KOPT-K1 (cell line): ENCODE measurements around the gene N4BP2L1.
"Not testable (repeated sequence)": the region's sequence is repeated elsewhere in the genome, so short reads cannot be mapped to it uniquely, and the experiment has no call there.

Source experiments
- H3K27ac ChIP-seq: fragments of 200-600 bp; sonication (generic); 2 replicates; pipeline ENCODE4 v1.5.1; 2016; ENCODE audit warnings: antibody characterized with exemption, mild to moderate bottlenecking, low read depth, low read length; ENCODE audit not compliant: poor library complexity, severe bottlenecking
- H3K36me3 ChIP-seq: fragments of 200-600 bp; sonication (generic); 2 replicates; pipeline ENCODE4 v1.5.1; 2017; ENCODE audit warnings: antibody characterized with exemption, mild to moderate bottlenecking, low read length, moderate library complexity; ENCODE audit not compliant: insufficient read depth
- H3K9me3 ChIP-seq: fragments of 200-600 bp; sonication (generic); 2 replicates; pipeline ENCODE4 v1.5.1; 2017; ENCODE audit warnings: antibody characterized with exemption, low read length, mild to moderate bottlenecking; ENCODE audit not compliant: insufficient read depth, poor library complexity, severe bottlenecking

The N4BP2L1 gene

DNA sequence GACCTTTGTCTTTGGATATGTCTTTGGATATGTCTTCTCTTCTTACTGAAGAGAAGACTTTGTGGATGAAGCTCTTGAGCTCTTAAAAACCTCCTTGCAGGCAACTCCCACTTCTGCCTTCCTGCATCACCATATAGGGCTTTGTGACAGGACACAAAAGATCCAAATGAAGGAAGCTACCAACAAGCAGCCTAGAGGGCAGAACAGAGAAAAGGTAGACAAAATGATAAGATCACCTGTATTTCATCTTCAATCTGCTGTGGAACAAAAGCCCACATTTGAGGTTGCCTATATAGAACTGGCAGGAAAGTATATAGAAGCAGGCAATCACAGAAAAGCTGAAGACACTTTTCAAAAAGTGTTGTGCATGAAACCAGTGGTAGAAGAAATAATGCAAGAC, 42.5 kb downstream of the N4BP2L1 start:
- peaks cover 85% of the 10 kb centered on the region for H3K36me3 ChIP-seq
- H3K27ac ChIP-seq: no peak overlapping the region
- H3K9me3 ChIP-seq: no peaks in the 10 kb centered on the region

GRCh38 chr13:32384702-32385101, 43.2 kb downstream of the N4BP2L1 start:
- no peak overlapping the region for H3K27ac ChIP-seq
- no peaks in the 10 kb centered on the region for H3K9me3 ChIP-seq
- H3K36me3 ChIP-seq: peaks cover 90% of the 10 kb centered on the region

DNA sequence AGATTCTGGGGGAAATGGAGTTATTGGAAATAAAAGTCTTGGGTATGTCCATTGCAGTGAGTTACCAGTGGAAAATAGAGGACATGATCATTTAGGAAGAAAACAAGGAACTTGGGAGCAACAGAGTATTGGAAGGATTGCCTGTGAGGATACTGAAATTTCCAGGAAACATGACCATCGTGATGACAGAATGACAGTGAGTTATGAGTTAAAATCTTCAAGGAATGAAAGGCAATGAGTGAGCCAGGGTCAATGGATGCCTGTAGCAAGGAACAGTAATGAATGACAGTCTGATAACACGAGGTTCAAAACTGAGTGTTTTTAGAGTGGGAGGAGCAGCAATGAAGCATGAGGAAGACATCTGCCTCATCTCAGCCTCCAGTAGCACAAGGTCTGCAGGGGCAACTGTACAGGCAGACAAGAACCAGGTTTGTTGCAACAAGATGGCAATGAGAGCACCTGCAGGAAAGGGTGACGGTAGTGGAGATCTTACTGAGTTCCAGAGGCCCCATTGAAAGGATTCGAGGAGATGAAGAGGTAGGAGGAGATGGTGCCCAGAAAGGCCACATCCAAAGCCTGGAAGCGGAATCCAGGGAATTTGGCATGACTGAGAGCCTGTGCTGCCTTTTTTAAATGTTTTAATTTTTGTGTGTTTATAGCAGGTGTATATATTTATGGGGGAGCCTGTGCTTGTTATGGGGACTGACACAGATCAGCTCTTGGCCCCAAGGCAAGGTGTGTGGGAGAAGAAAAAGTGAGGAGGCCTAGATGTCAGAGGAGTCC, 43.9 kb downstream of the N4BP2L1 start:
- Histone ChIP-seq H3K27ac (no peak overlapping the region), H3K9me3 (no peaks in the 10 kb centered on the region), H3K36me3 (peaks cover 91% of the 10 kb centered on the region)

DNA sequence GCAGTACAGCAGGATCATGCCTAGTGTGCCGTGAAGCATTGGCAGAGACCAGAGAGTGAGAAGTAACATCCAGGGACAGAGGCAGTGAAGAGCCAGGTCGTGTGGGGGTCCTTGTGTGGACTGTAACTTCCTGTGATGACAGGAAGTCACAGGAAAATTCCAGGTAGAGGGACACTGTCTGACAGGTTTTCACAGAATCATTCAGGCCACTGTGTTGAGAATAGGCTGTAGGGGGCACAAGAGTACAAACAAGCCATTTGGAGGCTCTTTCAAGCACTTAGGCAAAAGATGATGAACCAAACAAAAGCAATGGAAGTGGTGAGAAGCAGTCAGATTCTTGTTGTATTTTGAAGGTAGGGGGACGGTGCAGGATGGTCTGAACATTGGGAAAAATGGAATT, 46.4 kb downstream of the N4BP2L1 start:
- Histone ChIP-seq H3K36me3 (peaks cover 98% of the 10 kb centered on the region), H3K9me3 (no peaks in the 10 kb centered on the region), H3K27ac (no peak overlapping the region)

- H3K9me3 ChIP-seq: peaks cover 14% of the 10 kb centered on the region
- H3K36me3 ChIP-seq: peaks cover 98% of the 10 kb centered on the region
- no peak overlapping the region for H3K27ac ChIP-seq
Measured at GRCh38 chr13:32378012-32378411, 49.9 kb downstream of the N4BP2L1 start.

DNA sequence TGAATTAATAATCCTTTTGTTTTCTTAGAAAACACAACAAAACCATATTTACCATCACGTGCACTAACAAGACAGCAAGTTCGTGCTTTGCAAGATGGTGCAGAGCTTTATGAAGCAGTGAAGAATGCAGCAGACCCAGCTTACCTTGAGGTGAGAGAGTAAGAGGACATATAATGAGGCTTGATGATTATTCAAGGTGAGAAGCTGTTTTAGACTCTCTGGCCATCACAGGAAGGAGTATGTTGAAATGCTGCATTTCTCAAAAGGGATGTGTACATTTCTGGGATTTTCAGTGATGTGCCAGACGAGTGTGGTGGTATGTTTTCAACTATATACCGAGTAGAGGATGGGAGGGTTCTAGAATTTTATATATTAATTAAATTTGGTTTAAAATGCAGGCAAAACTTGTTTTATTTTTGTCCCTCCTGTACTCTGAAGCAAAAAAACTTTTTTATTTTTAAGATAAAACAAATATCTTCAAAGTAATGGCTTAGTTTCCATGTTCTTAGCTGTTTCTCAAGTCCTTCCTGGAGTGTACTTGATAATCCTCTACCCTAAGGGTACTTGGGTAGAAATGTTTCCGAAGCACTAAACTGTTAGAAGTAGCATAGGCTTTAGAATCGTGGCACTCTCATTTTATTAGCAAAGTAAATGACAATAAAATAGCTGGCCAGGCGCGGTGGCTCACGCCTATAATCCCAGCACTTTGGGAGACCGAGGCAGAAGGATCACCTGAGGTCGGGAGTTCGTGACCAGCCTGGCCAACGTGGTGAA, 51.1 kb downstream of the N4BP2L1 start:
- H3K27ac ChIP-seq: no peak overlapping the region
- peaks cover 98% of the 10 kb centered on the region for H3K36me3 ChIP-seq
- peaks cover 20% of the 10 kb centered on the region for H3K9me3 ChIP-seq

DNA sequence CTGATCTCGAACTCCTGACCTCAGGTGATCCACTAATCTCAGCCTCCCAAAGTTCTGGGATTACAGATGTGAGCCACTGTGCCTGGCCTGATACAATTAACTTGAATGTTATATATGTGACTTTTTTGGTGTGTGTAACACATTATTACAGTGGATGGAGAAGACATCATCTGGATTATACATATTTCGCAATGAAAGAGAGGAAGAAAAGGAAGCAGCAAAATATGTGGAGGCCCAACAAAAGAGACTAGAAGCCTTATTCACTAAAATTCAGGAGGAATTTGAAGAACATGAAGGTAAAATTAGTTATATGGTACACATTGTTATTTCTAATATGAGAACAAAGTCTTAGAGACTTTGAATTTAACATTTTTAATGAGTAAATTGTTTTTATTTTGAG, 57.1 kb downstream of the N4BP2L1 start:
- Histone ChIP-seq H3K27ac (no peak overlapping the region), H3K36me3 (peaks cover 98% of the 10 kb centered on the region), H3K9me3 (peaks cover 20% of the 10 kb centered on the region)

DNA sequence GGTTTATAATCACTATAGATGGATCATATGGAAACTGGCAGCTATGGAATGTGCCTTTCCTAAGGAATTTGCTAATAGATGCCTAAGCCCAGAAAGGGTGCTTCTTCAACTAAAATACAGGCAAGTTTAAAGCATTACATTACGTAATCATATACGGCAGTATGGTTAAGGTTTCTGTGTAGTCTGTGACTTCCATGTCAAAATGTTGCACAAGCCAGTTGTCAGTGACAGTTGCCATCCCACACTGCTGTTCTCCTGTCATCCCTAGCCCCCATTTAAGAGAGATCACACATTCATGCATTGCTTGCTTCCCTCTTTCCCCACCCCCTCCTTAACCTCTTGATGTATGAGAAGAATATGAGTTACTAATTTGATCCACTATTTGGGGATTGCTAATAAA, 65.4 kb downstream of the N4BP2L1 start:
- Histone ChIP-seq H3K27ac (no peak overlapping the region), H3K36me3 (peaks cover 97% of the 10 kb centered on the region), H3K9me3 (no peaks in the 10 kb centered on the region)

DNA sequence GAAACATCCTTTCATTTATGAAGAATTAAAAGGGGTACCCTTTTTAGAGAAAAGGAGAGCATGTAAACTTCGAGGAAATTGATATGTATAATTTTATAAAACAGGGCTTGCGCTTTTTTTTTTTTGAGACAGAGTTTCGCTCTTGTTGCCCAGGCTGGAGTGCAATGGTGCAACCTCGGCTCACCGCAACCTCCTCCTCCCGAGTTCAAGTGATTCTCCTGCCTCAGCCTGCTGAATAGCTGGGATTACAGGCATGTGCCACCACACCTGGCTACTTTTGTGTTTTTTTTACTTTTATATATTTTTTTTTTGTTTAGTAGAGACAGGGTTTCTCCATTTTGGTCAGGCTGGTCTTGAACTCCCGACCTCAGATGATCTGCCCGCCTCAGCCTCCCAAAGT, 72.0 kb downstream of the N4BP2L1 start:
- H3K36me3 ChIP-seq: peaks cover 95% of the 10 kb centered on the region
- not testable (repeated sequence) for H3K27ac ChIP-seq, H3K9me3 ChIP-seq

DNA sequence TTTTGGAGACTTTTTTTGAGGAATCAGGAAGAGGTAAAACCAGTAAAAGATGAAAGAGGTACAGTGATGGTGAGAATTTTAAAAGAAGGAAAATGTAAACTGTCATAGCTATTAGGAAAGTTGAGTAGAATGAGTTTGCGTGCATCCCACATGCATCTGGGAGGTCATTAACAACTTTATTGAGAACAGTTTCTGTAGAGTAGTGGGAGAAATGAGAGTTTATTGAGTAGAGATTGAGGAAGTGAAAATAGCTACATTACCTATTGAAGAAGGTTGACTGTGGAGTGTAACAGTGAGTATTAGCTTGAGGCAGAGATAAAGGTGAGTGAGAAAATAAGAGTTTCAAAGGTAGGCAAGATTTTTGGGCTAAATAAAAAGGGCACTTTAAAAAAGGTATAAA, 73.9 kb downstream of the N4BP2L1 start:
- Histone ChIP-seq H3K36me3 (peaks cover 95% of the 10 kb centered on the region), H3K27ac (no peak overlapping the region), H3K9me3 (no peaks in the 10 kb centered on the region)

- H3K36me3 ChIP-seq: peaks cover 95% of the 10 kb centered on the region
- not testable (repeated sequence) for H3K27ac ChIP-seq, H3K9me3 ChIP-seq
Measured at GRCh38 chr13:32350839-32351441, 77.0 kb downstream of the N4BP2L1 start.
